ENCODE results near the gene REXO5. TPM values are rescaled to one million over a fixed set of nuclear protein-coding genes. Genes with fewer than 3 reads are reported as not detected.

The REXO5 gene
- total RNA-seq, 1 donor from 2014 or later, result 1.8 TPM

DNA sequence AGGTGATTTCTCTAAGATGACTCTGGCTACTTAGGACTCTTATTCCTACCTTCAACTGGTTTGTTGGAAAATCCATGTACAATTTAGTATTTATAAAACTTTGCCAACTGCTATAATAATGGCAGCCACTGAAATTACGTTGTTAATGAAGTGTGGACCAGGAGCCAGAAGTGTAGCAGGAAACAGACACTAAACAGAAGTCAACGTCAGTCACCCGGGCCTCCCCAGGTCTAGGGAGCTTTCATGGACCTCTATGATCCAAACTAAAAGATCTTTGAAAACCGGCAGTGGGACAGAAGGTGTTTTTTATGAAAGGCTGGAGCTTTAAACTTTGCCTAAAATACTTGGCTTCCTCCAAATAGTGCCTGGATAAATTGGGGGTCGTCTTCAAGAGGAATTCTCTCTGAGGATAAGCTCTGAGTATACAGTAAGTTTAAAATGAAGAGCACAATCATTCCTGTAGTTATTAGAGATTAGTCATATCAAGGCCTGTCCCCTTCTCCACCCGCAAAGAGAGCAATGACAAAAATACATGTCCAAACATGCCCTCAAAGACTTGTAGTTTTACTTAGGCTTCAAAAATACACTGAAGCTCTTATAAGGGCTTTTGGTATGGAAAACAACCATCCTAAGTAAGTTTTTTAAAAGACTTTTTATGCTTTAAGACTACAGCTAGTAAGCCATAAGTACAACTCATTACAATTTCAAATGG is 59.2 kb downstream of the REXO5 start:
- Mint-ChIP-seq H3K36me3 (ENCODE audit: low read depth, unreplicated experiment) (peaks cover 21% of the 10 kb centered on the region), H3K9me3 (ENCODE audit: unreplicated experiment) (peaks cover 2% of the 10 kb centered on the region), H3K4me3 (ENCODE audit: unreplicated experiment) (no peak overlapping the region), H3K4me1 (ENCODE audit: low read depth, unreplicated experiment) (peaks cover 38% of the 10 kb centered on the region), H3K27me3 (ENCODE audit: low read depth, unreplicated experiment) (no peaks in the 10 kb centered on the region), H3K27ac (ENCODE audit: unreplicated experiment) (peak overlapping the region; percentile 97)
- Histone ChIP-seq H2AFZ (ENCODE audit: low read depth, low read length) (peak overlapping the region; percentile 11), H3K27ac (ENCODE audit: low read depth, low read length) (peak overlapping the region; percentile 91), H3K9me3 (ENCODE audit: insufficient read depth, low read depth, low read length) (no peaks in the 10 kb centered on the region), H3K79me2 (ENCODE audit: insufficient read depth, low read length) (peaks cover 94% of the 10 kb centered on the region), H3K9ac (ENCODE audit: low read length) (peak overlapping the region; percentile 67), H3K4me3 (ENCODE audit: insufficient read depth, low read depth, low read length) (no peak overlapping the region), H3K4me1 (ENCODE audit: insufficient read depth, low read length) (peaks cover 32% of the 10 kb centered on the region), H4K20me1 (ENCODE audit: insufficient read depth, low read length) (peaks cover 32% of the 10 kb centered on the region), H3K36me3 (ENCODE audit: insufficient read depth, low read length) (peaks cover 7% of the 10 kb centered on the region), H3K4me2 (ENCODE audit: low read length) (peak overlapping the region; percentile 37), H3K27me3 (ENCODE audit: insufficient read depth, low read length) (no peaks in the 10 kb centered on the region)
- FAIRE-seq, result no peak
- TF ChIP-seq EZH2 (IDR thresholded peaks at IDR 0.05; ENCODE audit: insufficient read depth, low read length), result no peak
- TF ChIP-seq, protein P1, sequence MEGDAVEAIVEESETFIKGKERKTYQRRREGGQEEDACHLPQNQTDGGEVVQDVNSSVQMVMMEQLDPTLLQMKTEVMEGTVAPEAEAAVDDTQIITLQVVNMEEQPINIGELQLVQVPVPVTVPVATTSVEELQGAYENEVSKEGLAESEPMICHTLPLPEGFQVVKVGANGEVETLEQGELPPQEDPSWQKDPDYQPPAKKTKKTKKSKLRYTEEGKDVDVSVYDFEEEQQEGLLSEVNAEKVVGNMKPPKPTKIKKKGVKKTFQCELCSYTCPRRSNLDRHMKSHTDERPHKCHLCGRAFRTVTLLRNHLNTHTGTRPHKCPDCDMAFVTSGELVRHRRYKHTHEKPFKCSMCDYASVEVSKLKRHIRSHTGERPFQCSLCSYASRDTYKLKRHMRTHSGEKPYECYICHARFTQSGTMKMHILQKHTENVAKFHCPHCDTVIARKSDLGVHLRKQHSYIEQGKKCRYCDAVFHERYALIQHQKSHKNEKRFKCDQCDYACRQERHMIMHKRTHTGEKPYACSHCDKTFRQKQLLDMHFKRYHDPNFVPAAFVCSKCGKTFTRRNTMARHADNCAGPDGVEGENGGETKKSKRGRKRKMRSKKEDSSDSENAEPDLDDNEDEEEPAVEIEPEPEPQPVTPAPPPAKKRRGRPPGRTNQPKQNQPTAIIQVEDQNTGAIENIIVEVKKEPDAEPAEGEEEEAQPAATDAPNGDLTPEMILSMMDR (IDR thresholded peaks at IDR 0.05; ENCODE audit: insufficient read depth, low read depth, low read length), result no peak
- DNase-seq (ENCODE audit: low read depth), result peak; percentile 67

DNA sequence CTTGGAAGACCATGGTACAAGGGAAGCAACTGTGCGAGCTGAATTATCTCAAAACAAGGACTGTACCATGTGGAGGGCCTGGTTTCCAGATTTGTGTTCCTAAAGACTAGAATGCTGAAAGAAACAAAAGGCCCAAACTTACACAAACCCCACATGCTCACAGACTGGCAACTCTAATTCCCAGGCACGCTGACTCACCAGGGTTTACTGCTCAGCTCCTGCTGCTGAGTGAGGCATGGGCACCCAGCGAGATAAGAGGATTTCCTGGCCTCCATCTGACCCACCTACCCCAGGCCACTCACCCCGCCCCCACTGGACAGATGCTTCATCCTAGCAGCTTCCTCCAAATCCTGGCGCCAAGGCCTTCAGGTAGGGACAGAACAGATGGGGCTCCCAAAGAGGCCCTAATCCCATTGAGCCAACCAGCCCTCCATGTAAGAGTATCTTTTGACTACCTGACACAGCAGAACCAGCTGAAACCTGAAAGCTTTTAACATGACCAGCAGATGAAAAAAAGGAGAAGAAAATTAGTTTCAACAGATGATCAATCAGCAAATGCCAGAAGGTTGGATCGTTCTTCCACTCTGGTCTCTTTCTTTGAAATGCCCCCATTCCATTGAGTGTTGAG is 59.9 kb downstream of the REXO5 start:
- Histone ChIP-seq H2AFZ (ENCODE audit: low read depth, low read length) (peak overlapping the region; percentile 11), H3K79me2 (ENCODE audit: insufficient read depth, low read length) (peaks cover 97% of the 10 kb centered on the region), H3K4me1 (ENCODE audit: insufficient read depth, low read length) (peaks cover 32% of the 10 kb centered on the region), H4K20me1 (ENCODE audit: insufficient read depth, low read length) (peaks cover 38% of the 10 kb centered on the region), H3K4me3 (ENCODE audit: insufficient read depth, low read depth, low read length) (no peak overlapping the region), H3K27ac (ENCODE audit: low read depth, low read length) (peak overlapping the region; percentile 91), H3K9me3 (ENCODE audit: insufficient read depth, low read depth, low read length) (no peaks in the 10 kb centered on the region), H3K27me3 (ENCODE audit: insufficient read depth, low read length) (no peaks in the 10 kb centered on the region), H3K9ac (ENCODE audit: low read length) (peak overlapping the region; percentile 67), H3K4me2 (ENCODE audit: low read length) (peak overlapping the region; percentile 37), H3K36me3 (ENCODE audit: insufficient read depth, low read length) (peaks cover 3% of the 10 kb centered on the region)
- Mint-ChIP-seq H3K36me3 (ENCODE audit: low read depth, unreplicated experiment) (peaks cover 21% of the 10 kb centered on the region), H3K9me3 (ENCODE audit: unreplicated experiment) (peaks cover 2% of the 10 kb centered on the region), H3K4me3 (ENCODE audit: unreplicated experiment) (peak overlapping the region; percentile 41), H3K4me1 (ENCODE audit: low read depth, unreplicated experiment) (peaks cover 41% of the 10 kb centered on the region), H3K27ac (ENCODE audit: unreplicated experiment) (peak overlapping the region; percentile 97), H3K27me3 (ENCODE audit: low read depth, unreplicated experiment) (no peaks in the 10 kb centered on the region)
- no peak for TF ChIP-seq EZH2 (IDR thresholded peaks at IDR 0.05; ENCODE audit: insufficient read depth, low read length)
- TF ChIP-seq, protein P1 (IDR thresholded peaks at IDR 0.05; ENCODE audit: insufficient read depth, low read depth, low read length), result no peak
- FAIRE-seq (no peak), DNase-seq (ENCODE audit: low read depth) (peak; percentile 87)
